Large intestine (tissue), 3 donors: ENCODE results near the gene CAPN7. TPM values are rescaled to one million over a fixed set of nuclear protein-coding genes. Genes with fewer than 3 reads are reported as not detected.
A peak's percentile ranks its signal among the peaks of the same experiment; 100 is the strongest.

ENCODE experiments used
- DNase-seq, 2 donors: peaks; one replicate each; pipeline versions ENCODE4 v3.0.0 to v3.0.0-alpha.2; 2013
- H3K27ac ChIP-seq: one replicate; pipeline ENCODE4 v1.5.1; 2013; ENCODE audit warnings: low read length
- H3K27me3 ChIP-seq: 2 replicates; pipeline ENCODE4 v1.6.1; 2013; ENCODE audit warnings: low read length; ENCODE audit not compliant: control insufficient read depth, insufficient read depth
- H3K36me3 ChIP-seq: 2 replicates; pipeline ENCODE4 v1.6.1; 2013; ENCODE audit warnings: low read length; ENCODE audit not compliant: control insufficient read depth, insufficient read depth
- H3K4me1 ChIP-seq: one replicate; pipeline ENCODE4 v1.6.1; 2013; ENCODE audit warnings: low read length; ENCODE audit not compliant: control insufficient read depth, insufficient read depth
- H3K4me3 ChIP-seq: one replicate; pipeline ENCODE4 v1.5.1; 2013; ENCODE audit warnings: low read length
- H3K9me3 ChIP-seq: one replicate; pipeline ENCODE4 v1.6.1; 2013; ENCODE audit warnings: mild to moderate bottlenecking, low read depth, low read length, moderate library complexity; ENCODE audit not compliant: control insufficient read depth
- WGBS: methylation state at CpG from one replicate; pipeline ENCODE4 v1.1.5; 2013; ENCODE audit warnings: low lambda C conversion rate; ENCODE audit not compliant: insufficient coverage; 5-methylcytosine and 5-hydroxymethylcytosine counted together
- polyA plus RNA-seq: library from polyadenylated mRNA; unstranded; fragments of 120-200 nt; gene quantifications from one replicate; pipeline ENCODE4 v1.2.1, GENCODE V29; 2013

CAPN7 gene
- polyA plus RNA-seq, 1 donor, result 46.7 TPM

GRCh38 chr3:15197340-15198029 is 8.6 kb upstream of the CAPN7 start:
- no peaks in the 10 kb centered on the region for H3K36me3 ChIP-seq
- H3K4me1 ChIP-seq, result no peaks in the 10 kb centered on the region
- no peaks in the 10 kb centered on the region for H3K9me3 ChIP-seq
- no peaks in the 10 kb centered on the region for H3K27me3 ChIP-seq
- WGBS, result no CpG with 5 or more reads among the region's 3 CpGs
- DNase-seq, result no peak
- H3K4me3 ChIP-seq, result no peak overlapping the region
- no peak overlapping the region for H3K27ac ChIP-seq

DNA sequence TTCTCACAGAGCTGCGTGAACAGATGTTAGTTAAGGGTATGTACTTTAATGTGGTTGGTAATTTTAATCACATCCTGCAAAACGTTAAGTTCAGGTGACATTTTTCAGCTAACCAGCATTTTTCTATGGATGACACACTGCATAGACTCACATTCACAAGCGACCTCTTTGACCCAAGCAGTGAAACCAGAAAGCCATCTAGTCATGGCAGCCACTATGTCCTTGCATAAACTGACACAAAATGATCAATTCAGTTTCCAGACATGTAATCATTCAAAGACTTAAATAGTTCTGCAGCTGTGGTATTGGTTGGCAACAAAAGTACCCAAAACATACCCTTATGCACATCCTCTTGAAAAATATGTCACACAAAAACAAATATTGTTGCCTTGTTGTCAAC is 7.4 kb upstream of the CAPN7 start:
- no peak for DNase-seq
- H3K27me3 ChIP-seq, result no peaks in the 10 kb centered on the region
- WGBS, result no CpG with 5 or more reads among the region's 3 CpGs
- no peak overlapping the region for H3K4me3 ChIP-seq
- H3K4me1 ChIP-seq, result no peaks in the 10 kb centered on the region
- H3K27ac ChIP-seq, result no peak overlapping the region
- H3K36me3 ChIP-seq, result no peaks in the 10 kb centered on the region
- no peaks in the 10 kb centered on the region for H3K9me3 ChIP-seq

DNA sequence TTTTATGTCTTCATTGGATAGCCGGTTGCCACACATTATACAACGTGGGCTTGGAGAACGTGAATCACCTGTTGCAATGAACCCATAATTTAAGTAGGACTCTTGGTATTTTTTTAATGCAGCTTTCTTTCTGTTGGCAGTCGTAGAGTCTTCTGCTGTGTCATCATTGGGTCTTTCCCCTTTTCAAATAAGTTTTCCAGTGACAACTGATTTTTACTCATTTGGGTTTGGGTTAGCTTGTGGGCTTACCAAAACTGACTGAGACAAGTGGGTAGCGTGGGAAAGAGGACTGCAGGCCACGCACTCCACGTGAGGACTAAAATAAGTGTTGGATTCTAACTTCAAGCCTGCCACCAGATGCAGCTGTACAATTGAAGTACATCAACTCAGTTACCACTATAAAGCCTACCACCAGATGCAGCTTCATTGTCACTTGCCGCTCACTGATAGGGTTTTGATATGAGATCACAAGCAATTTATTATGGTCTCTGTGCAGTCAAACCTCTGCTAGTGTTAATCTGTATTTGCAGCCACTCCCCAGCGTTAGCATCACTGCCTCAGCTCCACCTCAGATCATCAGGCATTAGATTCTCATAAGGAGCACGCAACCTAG is 6.4 kb upstream of the CAPN7 start:
- H3K4me1 ChIP-seq, result no peaks in the 10 kb centered on the region
- no peak for DNase-seq
- no peaks in the 10 kb centered on the region for H3K9me3 ChIP-seq
- H3K4me3 ChIP-seq, result no peak overlapping the region
- no peaks in the 10 kb centered on the region for H3K27me3 ChIP-seq
- H3K27ac ChIP-seq, result no peak overlapping the region
- 100% methylated on average over 1 of the region's 10 CpGs for WGBS
- H3K36me3 ChIP-seq, result no peaks in the 10 kb centered on the region

DNA sequence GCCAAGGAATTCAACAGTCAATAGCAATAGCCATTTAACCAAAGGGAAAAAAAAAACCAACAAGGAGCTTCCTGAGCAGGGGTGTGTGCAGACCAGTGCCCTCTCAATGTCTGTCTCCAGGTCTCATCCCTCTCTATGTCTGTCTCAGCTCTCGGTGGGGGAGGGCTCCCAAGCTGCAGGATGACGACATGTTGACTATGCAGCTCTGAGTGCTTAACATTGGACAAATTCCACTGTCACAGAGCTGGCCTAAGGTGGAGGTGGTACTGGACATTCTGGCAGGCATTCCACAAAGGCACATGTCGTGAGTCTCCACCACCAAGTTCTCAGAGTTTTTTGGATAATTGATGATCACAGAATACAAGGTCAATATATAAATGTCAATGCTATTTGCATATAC is 2.0 kb upstream of the CAPN7 start:
- WGBS, result 100% methylated on average over 1 of the region's 3 CpGs
- no peak overlapping the region for H3K27ac ChIP-seq
- no peak for DNase-seq

DNA sequence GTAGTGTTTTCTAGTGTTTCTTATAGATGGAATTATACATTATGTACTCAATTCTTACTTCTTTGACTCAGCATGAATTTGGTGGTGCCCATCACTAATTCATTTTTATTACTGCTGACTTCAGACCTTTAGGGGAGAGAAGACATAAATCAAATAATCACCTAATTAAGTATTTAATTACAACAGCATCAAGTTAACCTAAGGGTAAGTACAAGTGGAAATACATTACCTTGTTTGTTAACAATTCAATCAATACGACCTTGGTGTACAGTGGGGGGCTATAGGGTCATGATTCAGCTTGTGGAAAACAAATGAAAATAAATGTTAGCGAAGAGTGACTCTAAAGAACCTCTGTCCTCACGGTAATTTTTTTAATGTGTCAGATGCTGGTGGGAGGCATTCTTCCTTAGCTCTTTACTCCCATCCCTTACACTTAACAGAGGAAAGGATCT is 538 bp upstream of the CAPN7 start:
- H3K36me3 ChIP-seq, result peaks cover 4% of the 10 kb centered on the region

More for the DNA sequence above, 2.0 kb upstream of the CAPN7 start:
- no peaks in the 10 kb centered on the region for H3K27me3 ChIP-seq
- no peak overlapping the region for H3K4me3 ChIP-seq
- no peaks in the 10 kb centered on the region for H3K9me3 ChIP-seq
- H3K36me3 ChIP-seq, result peaks cover 2% of the 10 kb centered on the region
- H3K4me1 ChIP-seq, result peaks cover 8% of the 10 kb centered on the region

DNA sequence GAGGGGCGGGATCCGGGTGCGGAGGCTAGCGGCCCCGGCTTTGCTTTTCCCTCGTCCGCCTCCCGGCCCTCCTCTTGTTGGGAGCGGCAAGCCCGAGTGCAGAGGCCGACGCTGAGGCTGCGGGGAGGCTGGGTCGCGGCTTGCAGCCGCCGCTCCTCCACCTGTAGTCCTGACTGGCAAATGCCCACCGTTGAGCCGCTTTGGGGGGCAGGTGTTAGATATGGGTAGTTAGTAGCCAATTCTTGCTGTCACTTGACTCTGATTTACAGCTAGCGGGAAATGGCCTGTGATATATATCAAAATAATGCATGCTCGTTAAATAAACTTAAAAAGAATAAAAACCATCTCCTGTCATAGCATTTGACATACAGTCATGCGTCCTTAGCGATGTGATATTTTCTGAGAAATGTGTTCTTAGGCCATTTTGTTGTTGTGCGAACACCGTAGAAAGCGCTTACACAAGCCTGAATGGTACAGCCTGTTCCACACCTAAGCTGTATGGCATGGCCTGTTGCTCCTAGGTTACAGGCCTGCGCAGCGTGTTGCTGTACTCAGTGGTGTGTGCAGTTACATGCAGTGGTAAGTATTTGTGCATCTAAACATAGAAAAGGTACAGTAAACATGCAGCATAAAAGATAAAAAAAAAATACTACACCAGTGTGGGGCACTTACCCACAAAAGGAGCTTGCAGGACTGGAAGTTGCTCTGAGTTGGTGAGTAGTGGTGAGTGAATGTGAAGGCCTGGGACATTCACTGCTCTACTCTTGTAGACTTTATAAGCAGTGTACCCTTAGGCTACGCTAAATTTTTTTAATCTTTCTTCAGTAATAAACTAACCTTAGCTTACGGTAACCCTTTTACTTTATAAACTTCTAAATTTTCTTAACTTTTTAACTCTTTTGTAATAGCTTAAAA is 873 bp downstream of the CAPN7 start:
- peak overlapping the region; percentile 86 for H3K4me3 ChIP-seq
- DNase-seq, result peak; percentile 7 to 69
- peak overlapping the region; percentile 95 for H3K27ac ChIP-seq
- H3K9me3 ChIP-seq, result no peaks in the 10 kb centered on the region
- peaks cover 10% of the 10 kb centered on the region for H3K4me1 ChIP-seq
- peaks cover 13% of the 10 kb centered on the region for H3K36me3 ChIP-seq
- no peaks in the 10 kb centered on the region for H3K27me3 ChIP-seq
- WGBS, result 20% methylated on average over 4 of the region's 30 CpGs

More for the DNA sequence above, 538 bp upstream of the CAPN7 start:
- Histone ChIP-seq H3K4me3 (peak overlapping the region; percentile 69), H3K27ac (peak overlapping the region; percentile 81), H3K27me3 (no peaks in the 10 kb centered on the region), H3K9me3 (no peaks in the 10 kb centered on the region), H3K4me1 (peaks cover 10% of the 10 kb centered on the region)
- WGBS, result 0% methylated on average over 1 of the region's 3 CpGs
- no peak for DNase-seq

- peaks cover 10% of the 10 kb centered on the region for H3K4me1 ChIP-seq
- 100% methylated on average over 1 of the region's 5 CpGs for WGBS
- H3K27ac ChIP-seq, result no peak overlapping the region
Observed at GRCh38 chr3:15207836-15208504, 1.9 kb downstream of the CAPN7 start.

GRCh38 chr3:15211937-15212336 is 5.9 kb downstream of the CAPN7 start:
- H3K36me3 ChIP-seq, result peaks cover 43% of the 10 kb centered on the region
- H3K27ac ChIP-seq, result no peak overlapping the region
- DNase-seq, result no peak
- H3K4me1 ChIP-seq, result peaks cover 10% of the 10 kb centered on the region
- H3K9me3 ChIP-seq, result no peaks in the 10 kb centered on the region
- no peaks in the 10 kb centered on the region for H3K27me3 ChIP-seq
- no peak overlapping the region for H3K4me3 ChIP-seq

More at GRCh38 chr3:15207836-15208504, 1.9 kb downstream of the CAPN7 start:
- H3K4me3 ChIP-seq, result peak overlapping the region; percentile 86
- H3K36me3 ChIP-seq, result peaks cover 19% of the 10 kb centered on the region
- no peaks in the 10 kb centered on the region for H3K9me3 ChIP-seq
- H3K27me3 ChIP-seq, result no peaks in the 10 kb centered on the region
- DNase-seq, result no peak

GRCh38 chr3:15214758-15215157 is 8.7 kb downstream of the CAPN7 start:
- Histone ChIP-seq H3K27ac (no peak overlapping the region), H3K27me3 (no peaks in the 10 kb centered on the region), H3K4me1 (peaks cover 2% of the 10 kb centered on the region), H3K9me3 (no peaks in the 10 kb centered on the region), H3K4me3 (no peak overlapping the region), H3K36me3 (peaks cover 63% of the 10 kb centered on the region)
- DNase-seq, result no peak
- no CpG with 5 or more reads among the region's 1 CpG for WGBS

- no peak overlapping the region for H3K27ac ChIP-seq
- H3K4me3 ChIP-seq, result no peak overlapping the region
- no CpG with 5 or more reads among the region's 2 CpGs for WGBS
- no peak for DNase-seq
- no peaks in the 10 kb centered on the region for H3K9me3 ChIP-seq
- H3K4me1 ChIP-seq, result no peaks in the 10 kb centered on the region
- H3K27me3 ChIP-seq, result no peaks in the 10 kb centered on the region
- H3K36me3 ChIP-seq, result peaks cover 66% of the 10 kb centered on the region
Observed at GRCh38 chr3:15215996-15216395, 9.9 kb downstream of the CAPN7 start.
